ENCODE measurements around the gene NDFIP1. TPM values are rescaled to one million over a fixed set of nuclear protein-coding genes. Genes with fewer than 3 reads are reported as not detected.
A peak's percentile ranks its signal among the peaks of the same experiment; 100 is the strongest.

The NDFIP1 gene
- total RNA-seq, 1 experiment from 2014 or later, result 40.9 TPM

DNA sequence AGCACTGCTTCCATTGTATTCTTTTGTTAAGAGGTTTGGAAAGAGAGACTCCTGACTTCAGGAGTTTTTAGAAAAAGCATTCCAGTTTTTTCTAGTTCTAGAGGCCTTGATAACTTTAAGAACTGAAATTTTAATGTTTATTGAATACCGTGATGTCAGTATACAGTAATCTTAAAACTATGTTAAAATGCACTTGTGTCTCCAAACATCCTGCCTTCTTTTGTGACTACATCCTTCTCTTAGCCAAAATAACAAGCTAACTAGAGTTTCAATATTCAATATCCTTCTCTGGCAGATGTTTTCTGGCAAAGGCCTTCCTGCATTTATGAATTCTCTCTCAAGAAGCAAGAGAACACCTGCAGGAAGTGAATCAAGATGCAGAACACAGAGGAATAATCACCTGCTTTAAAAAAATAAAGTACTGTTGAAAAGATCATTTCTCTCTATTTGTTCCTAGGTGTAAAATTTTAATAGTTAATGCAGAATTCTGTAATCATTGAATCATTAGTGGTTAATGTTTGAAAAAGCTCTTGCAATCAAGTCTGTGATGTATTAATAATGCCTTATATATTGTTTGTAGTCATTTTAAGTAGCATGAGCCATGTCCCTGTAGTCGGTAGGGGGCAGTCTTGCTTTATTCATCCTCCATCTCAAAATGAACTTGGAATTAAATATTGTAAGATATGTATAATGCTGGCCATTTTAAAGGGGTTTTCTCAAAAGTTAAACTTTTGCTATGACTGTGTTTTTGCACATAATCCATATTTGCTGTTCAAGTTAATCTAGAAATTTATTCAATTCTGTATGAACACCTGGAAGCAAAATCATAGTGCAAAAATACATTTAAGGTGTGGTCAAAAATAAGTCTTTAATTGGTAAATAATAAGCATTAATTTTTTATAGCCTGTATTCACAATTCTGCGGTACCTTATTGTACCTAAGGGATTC lies 43.1 kb downstream of the NDFIP1 start:
- ATAC-seq (peak; percentile 80), DNase-seq (ENCODE audit: low read depth, low spot score) (peak; percentile 53)
- intact Hi-C loops (cut with micrococcal nuclease; ENCODE audit: unreplicated experiment), result loop anchor here (1.0 to 10.0 kb wide), 3 partner anchors 176 to 543 kb away; partner anchors contain the start of gene SPRY4
- POLR2A ChIA-PET, result no interaction called here
- Histone ChIP-seq H3K4me1 (ENCODE audit: control insufficient read depth, insufficient read depth, low read length) (no peaks in the 10 kb centered on the region; the same call in 1 of the 2 replicates), H3K36me3 (ENCODE audit: control insufficient read depth, insufficient read depth, low read length) (peaks cover 11% of the 10 kb centered on the region), H3K9me3 (ENCODE audit: control insufficient read depth, insufficient read depth, low read depth, low read length) (0 out of 2 replicates have a peak, but pooled peaks cover 4% of the 10 kb centered on the region), H3K4me3 (ENCODE audit: low read depth in 2 of 2, low read length in 2 of 2) (no peak overlapping the region), H3K27ac (ENCODE audit: low read length) (no peak overlapping the region), H3K27me3 (ENCODE audit: control insufficient read depth, insufficient read depth, low read length) (no peaks in the 10 kb centered on the region)
- TF ChIP-seq, protein P1, sequence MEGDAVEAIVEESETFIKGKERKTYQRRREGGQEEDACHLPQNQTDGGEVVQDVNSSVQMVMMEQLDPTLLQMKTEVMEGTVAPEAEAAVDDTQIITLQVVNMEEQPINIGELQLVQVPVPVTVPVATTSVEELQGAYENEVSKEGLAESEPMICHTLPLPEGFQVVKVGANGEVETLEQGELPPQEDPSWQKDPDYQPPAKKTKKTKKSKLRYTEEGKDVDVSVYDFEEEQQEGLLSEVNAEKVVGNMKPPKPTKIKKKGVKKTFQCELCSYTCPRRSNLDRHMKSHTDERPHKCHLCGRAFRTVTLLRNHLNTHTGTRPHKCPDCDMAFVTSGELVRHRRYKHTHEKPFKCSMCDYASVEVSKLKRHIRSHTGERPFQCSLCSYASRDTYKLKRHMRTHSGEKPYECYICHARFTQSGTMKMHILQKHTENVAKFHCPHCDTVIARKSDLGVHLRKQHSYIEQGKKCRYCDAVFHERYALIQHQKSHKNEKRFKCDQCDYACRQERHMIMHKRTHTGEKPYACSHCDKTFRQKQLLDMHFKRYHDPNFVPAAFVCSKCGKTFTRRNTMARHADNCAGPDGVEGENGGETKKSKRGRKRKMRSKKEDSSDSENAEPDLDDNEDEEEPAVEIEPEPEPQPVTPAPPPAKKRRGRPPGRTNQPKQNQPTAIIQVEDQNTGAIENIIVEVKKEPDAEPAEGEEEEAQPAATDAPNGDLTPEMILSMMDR (IDR thresholded peaks at IDR 0.05), result peak; percentile 82; the same call in 1 of the 2 replicates
- no peak for TF ChIP-seq POLR2AphosphoS5 (IDR thresholded peaks at IDR 0.05; ENCODE audit: low read depth, low read length)
- in situ Hi-C loops (cut with HindIII; ENCODE audit: low pct_unique_long_range_greater_than_20kb, low sequenced_read_pairs), result no loop called here
- BruUV-seq (replicated peaks), result TSS peak; percentile 64
- CTCF ChIA-PET, result interaction anchor here (0.5 to 1.2 kb wide), 8 partner anchors 99 to 647 kb away, joined by 3 to 12 read pairs (median 4); no protein-coding TSS in a partner anchor

DNA sequence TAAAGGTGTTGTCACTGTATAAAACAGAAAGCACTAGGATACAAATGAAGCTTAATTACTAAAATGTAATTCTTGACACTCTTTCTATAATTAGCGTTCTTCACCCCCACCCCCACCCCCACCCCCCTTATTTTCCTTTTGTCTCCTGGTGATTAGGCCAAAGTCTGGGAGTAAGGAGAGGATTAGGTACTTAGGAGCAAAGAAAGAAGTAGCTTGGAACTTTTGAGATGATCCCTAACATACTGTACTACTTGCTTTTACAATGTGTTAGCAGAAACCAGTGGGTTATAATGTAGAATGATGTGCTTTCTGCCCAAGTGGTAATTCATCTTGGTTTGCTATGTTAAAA lies 43.8 kb downstream of the NDFIP1 start:
- CTCF ChIA-PET, result interaction anchor here (0.6 to 1.2 kb wide), 6 partner anchors 111 to 647 kb away, joined by 3 to 7 read pairs (median 4); no protein-coding TSS in a partner anchor
- in situ Hi-C loops (cut with HindIII; ENCODE audit: low pct_unique_long_range_greater_than_20kb, low sequenced_read_pairs), result no loop called here
- no peak overlapping the region for H3K27ac ChIP-seq (ENCODE audit: low read length)
- no TSS peak for BruUV-seq (replicated peaks)
- ATAC-seq, result no peak
- no peaks in the 10 kb centered on the region for H3K9me3 ChIP-seq (ENCODE audit: control insufficient read depth, insufficient read depth, low read depth, low read length)
- intact Hi-C loops (cut with micrococcal nuclease; ENCODE audit: unreplicated experiment), result loop anchor here (1.0 to 10.0 kb wide), 3 partner anchors 175 to 542 kb away; partner anchors contain the start of gene SPRY4
- DNase-seq (ENCODE audit: low read depth, low spot score), result no peak
- peaks cover 5% of the 10 kb centered on the region; the same call in 1 of the 2 replicates for H3K36me3 ChIP-seq (ENCODE audit: control insufficient read depth, insufficient read depth, low read length)
- no peaks in the 10 kb centered on the region for H3K27me3 ChIP-seq (ENCODE audit: control insufficient read depth, insufficient read depth, low read length)
- no peaks in the 10 kb centered on the region; the same call in 1 of the 2 replicates for H3K4me1 ChIP-seq (ENCODE audit: control insufficient read depth, insufficient read depth, low read length)
- POLR2A ChIA-PET, result no interaction called here
- H3K4me3 ChIP-seq (ENCODE audit: low read depth in 2 of 2, low read length in 2 of 2), result no peak overlapping the region
- TF ChIP-seq, protein P2, sequence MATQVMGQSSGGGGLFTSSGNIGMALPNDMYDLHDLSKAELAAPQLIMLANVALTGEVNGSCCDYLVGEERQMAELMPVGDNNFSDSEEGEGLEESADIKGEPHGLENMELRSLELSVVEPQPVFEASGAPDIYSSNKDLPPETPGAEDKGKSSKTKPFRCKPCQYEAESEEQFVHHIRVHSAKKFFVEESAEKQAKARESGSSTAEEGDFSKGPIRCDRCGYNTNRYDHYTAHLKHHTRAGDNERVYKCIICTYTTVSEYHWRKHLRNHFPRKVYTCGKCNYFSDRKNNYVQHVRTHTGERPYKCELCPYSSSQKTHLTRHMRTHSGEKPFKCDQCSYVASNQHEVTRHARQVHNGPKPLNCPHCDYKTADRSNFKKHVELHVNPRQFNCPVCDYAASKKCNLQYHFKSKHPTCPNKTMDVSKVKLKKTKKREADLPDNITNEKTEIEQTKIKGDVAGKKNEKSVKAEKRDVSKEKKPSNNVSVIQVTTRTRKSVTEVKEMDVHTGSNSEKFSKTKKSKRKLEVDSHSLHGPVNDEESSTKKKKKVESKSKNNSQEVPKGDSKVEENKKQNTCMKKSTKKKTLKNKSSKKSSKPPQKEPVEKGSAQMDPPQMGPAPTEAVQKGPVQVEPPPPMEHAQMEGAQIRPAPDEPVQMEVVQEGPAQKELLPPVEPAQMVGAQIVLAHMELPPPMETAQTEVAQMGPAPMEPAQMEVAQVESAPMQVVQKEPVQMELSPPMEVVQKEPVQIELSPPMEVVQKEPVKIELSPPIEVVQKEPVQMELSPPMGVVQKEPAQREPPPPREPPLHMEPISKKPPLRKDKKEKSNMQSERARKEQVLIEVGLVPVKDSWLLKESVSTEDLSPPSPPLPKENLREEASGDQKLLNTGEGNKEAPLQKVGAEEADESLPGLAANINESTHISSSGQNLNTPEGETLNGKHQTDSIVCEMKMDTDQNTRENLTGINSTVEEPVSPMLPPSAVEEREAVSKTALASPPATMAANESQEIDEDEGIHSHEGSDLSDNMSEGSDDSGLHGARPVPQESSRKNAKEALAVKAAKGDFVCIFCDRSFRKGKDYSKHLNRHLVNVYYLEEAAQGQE (IDR thresholded peaks at IDR 0.05; ENCODE audit: insufficient read depth in 1 of 2, low read depth in 2 of 2, low read length in 1 of 2), result no peak
- no peak for TF ChIP-seq POLR2AphosphoS5 (IDR thresholded peaks at IDR 0.05; ENCODE audit: low read depth, low read length)
- no peak for TF ChIP-seq TCF7L2 (IDR thresholded peaks at IDR 0.05; ENCODE audit: low read depth, low read length)
- TF ChIP-seq SIN3A (IDR thresholded peaks at IDR 0.05; ENCODE audit: borderline replicate concordance, insufficient read depth, low read depth, low read length), result no peak
- TF ChIP-seq, protein P1 (IDR thresholded peaks at IDR 0.05), result no peak
